Measurements from ENCODE around the gene GNAT2.

GRCh38 chr1:109659145-109659544, 39.7 kb upstream of the GNAT2 start:
- TF ChIP-seq, protein P1, sequence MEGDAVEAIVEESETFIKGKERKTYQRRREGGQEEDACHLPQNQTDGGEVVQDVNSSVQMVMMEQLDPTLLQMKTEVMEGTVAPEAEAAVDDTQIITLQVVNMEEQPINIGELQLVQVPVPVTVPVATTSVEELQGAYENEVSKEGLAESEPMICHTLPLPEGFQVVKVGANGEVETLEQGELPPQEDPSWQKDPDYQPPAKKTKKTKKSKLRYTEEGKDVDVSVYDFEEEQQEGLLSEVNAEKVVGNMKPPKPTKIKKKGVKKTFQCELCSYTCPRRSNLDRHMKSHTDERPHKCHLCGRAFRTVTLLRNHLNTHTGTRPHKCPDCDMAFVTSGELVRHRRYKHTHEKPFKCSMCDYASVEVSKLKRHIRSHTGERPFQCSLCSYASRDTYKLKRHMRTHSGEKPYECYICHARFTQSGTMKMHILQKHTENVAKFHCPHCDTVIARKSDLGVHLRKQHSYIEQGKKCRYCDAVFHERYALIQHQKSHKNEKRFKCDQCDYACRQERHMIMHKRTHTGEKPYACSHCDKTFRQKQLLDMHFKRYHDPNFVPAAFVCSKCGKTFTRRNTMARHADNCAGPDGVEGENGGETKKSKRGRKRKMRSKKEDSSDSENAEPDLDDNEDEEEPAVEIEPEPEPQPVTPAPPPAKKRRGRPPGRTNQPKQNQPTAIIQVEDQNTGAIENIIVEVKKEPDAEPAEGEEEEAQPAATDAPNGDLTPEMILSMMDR (IDR thresholded peaks at IDR 0.05) = no peak
- no peak for TF ChIP-seq POLR2A (IDR thresholded peaks at IDR 0.05; ENCODE audit: low read depth)
